Upper lobe of right lung (tissue), 1 donor: Measurements from ENCODE around the gene UBE2J2. TPM values are rescaled to one million over a fixed set of nuclear protein-coding genes. Genes with fewer than 3 reads are reported as not detected.
A peak's percentile ranks its signal among the peaks of the same experiment; 100 is the strongest.

Experiments used
- ATAC-seq: fragments of 200-7000 bp; cut with Tn5 transposase; one replicate; pipeline ENCODE4 v1.9.1; 2020; ENCODE audit warnings: mild to moderate bottlenecking, moderate library complexity
- DNase-seq: peaks from one replicate; pipeline ENCODE4 v3.0.0-alpha.2; 2020
- H3K27ac ChIP-seq: fragments of 200-600 bp; one replicate; pipeline ENCODE4 v1.8.0; 2022
- H3K27me3 ChIP-seq: fragments of 200-600 bp; one replicate; pipeline ENCODE4 v1.8.0; 2022; ENCODE audit warnings: mild to moderate bottlenecking
- H3K36me3 ChIP-seq: fragments of 200-600 bp; one replicate; pipeline ENCODE4 v1.8.0; 2022
- H3K4me1 ChIP-seq: fragments of 200-600 bp; one replicate; pipeline ENCODE4 v1.8.0; 2022
- H3K4me3 ChIP-seq: fragments of 200-600 bp; one replicate; pipeline ENCODE4 v1.8.0; 2022; ENCODE audit warnings: mild to moderate bottlenecking
- H3K9me3 ChIP-seq: fragments of 200-600 bp; one replicate; pipeline ENCODE4 v1.8.0; 2022
- CTCF ChIP-seq: fragments of 200-600 bp; IDR thresholded peaks from one replicate; pipeline ENCODE4 v1.8.0; 2022; ENCODE audit warnings: antibody characterized with exemption
- intact Hi-C: fragments of 100-400 bp; cut with DNase I; formaldehyde crosslinking; loops from one replicate; pipeline ENCODE4 v1.11.0; 2022
- total RNA-seq: library from RNA; stranded (reverse); fragmentation: NEBNext Ultra II Directional; extraction: Animal tissue kit (Norgen Biotek cat#: 25700); gene quantifications from one replicate; pipeline ENCODE4 v1.2.1, GENCODE V29; 2021
- donor health status: DM: no; HTN: yes; CAD: no; lungs with severe emphysema.

The UBE2J2 gene
- total RNA-seq, 1 donor from 2014 or later: 52.5 TPM

DNA sequence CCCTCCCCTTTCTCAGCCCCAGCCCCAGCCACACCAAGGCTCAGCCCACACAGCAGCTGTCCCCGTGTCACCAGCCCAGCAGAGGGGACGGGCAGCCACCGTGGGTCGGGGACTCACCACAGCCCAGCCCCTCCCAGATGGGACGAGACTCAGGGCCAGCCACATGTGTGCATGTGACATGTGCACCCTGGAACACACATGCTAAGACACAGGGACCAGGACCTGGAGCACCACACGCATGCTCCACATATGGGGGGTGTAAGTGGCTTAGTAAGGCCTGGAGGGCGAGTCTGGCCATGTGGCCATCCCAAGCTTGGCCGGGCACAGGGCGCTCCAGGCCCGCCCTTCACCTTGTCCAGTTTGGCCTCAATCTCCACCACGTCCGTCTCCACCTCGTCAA is 30.1 kb upstream of the UBE2J2 start:
- ATAC-seq (no peak), DNase-seq (no peak)
- H3K9me3 ChIP-seq: no peaks in the 10 kb centered on the region
- peaks cover 30% of the 10 kb centered on the region for H3K4me1 ChIP-seq
- H3K27me3 ChIP-seq: no peaks in the 10 kb centered on the region
- no peak overlapping the region for H3K4me3 ChIP-seq
- no peaks in the 10 kb centered on the region for H3K36me3 ChIP-seq
- H3K27ac ChIP-seq: no peak overlapping the region
- TF ChIP-seq CTCF: no peak
- intact Hi-C loops: no loop called here

DNA sequence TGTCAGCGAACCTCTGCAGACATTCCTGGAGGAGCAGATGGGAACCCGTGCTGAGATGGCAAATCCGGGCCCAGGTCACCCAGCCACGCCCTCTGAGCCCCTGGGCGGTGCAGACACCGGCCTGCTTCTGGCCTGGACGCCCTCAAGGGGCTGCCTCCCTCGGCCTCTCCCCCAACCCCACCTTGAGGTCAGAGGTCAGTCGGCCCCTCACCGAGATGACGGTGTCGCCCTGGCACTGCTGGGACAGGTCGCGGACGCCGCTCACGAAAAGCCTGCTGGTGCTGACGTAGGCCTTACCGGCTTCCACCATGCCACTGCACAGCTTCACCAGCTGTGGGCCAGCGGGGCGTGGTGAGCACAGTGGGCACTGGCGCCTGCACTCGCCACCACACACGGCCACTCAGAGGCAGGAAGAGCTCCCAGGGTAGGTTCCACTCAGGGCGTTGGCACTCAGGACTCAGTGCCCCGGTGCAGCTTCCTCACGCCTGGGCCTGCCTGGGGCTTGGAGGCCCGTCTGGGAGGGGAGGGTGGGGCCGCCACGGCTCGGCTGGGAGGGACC is 29.4 kb upstream of the UBE2J2 start:
- TF ChIP-seq CTCF: no peak
- ATAC-seq (no peak), DNase-seq (no peak)
- Histone ChIP-seq H3K9me3 (no peaks in the 10 kb centered on the region), H3K4me3 (no peak overlapping the region), H3K27me3 (no peaks in the 10 kb centered on the region), H3K36me3 (no peaks in the 10 kb centered on the region), H3K27ac (no peak overlapping the region), H3K4me1 (peaks cover 30% of the 10 kb centered on the region)
- intact Hi-C loops: no loop called here

GRCh38 chr1:1302006-1302430 is 28.4 kb upstream of the UBE2J2 start:
- no peak overlapping the region for H3K4me3 ChIP-seq
- TF ChIP-seq CTCF: peak; percentile 42

DNA sequence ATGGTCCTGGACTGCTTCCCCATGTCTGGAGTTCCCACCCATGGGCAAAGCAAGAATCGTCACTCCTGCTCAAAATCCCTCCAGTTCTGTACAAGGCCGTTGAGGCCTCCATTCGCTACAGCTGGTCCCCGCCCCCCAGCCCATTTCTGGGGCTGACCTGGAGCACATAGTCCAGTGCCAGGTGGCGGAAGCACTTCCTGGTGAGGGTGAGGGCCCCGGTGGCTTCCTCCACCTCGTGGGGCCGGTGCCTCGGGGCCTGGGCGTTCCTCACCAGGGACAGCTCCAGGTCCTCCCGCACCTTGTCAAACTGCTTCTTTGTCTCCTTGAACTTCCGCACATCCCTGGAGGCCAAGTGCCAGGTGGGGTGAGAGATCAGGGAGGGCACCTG is 26.7 kb upstream of the UBE2J2 start:
- intact Hi-C loops: no loop called here
- no peaks in the 10 kb centered on the region for H3K36me3 ChIP-seq
- no peaks in the 10 kb centered on the region for H3K9me3 ChIP-seq
- no peak overlapping the region for H3K4me3 ChIP-seq
- ATAC-seq: no peak
- DNase-seq: no peak
- H3K27me3 ChIP-seq: no peaks in the 10 kb centered on the region
- H3K27ac ChIP-seq: no peak overlapping the region
- no peak for TF ChIP-seq CTCF
- H3K4me1 ChIP-seq: peaks cover 11% of the 10 kb centered on the region

More at GRCh38 chr1:1302006-1302430, 28.4 kb upstream of the UBE2J2 start:
- no peak for ATAC-seq
- intact Hi-C loops: no loop called here
- H3K27me3 ChIP-seq: no peaks in the 10 kb centered on the region
- H3K4me1 ChIP-seq: peaks cover 28% of the 10 kb centered on the region
- DNase-seq: no peak
- no peak overlapping the region for H3K27ac ChIP-seq
- no peaks in the 10 kb centered on the region for H3K36me3 ChIP-seq
- no peaks in the 10 kb centered on the region for H3K9me3 ChIP-seq

DNA sequence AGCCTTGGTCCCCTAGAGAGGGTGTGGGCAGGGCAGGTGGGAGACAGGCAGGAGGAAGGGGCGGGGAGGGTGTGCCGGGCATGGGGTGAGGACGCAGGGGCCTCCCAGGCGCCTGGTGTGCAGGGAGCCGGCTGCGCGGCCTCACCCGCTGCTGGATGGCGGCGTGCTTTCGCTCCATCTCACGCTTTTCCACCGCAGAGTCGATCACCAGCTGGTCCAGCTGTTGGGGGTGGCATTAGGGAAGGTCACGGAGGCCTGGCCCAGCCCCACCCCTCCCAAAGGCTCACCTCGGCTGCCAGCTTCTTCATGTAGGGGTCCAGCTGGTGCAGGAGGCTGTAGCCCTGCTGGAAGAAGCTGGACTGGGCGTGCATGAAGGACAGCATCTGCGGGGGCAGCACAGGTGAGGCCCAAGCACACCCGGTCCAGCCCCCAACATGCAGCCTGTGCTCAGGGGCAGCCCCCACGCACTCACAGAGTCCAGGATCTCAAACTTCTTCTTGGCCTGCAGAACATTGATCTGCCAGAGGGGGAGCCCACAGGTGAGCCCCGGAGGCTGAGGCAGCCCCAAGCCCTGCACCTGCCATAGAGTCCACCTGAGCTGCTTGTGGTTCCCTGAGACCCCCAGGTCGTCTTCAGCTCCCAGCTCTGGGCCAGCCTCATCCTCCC is 26.2 kb upstream of the UBE2J2 start:
- TF ChIP-seq CTCF: peak; percentile 28
- intact Hi-C loops: no loop called here
- ATAC-seq: no peak

More for the DNA sequence above, 26.2 kb upstream of the UBE2J2 start:
- no peaks in the 10 kb centered on the region for H3K9me3 ChIP-seq
- no peak for DNase-seq
- H3K27ac ChIP-seq: no peak overlapping the region
- H3K4me3 ChIP-seq: no peak overlapping the region
- peaks cover 6% of the 10 kb centered on the region for H3K4me1 ChIP-seq
- no peaks in the 10 kb centered on the region for H3K27me3 ChIP-seq
- no peaks in the 10 kb centered on the region for H3K36me3 ChIP-seq
